ENCODE results near the gene SLC35B2. TPM values are rescaled to one million over a fixed set of nuclear protein-coding genes. Genes with fewer than 3 reads are reported as not detected.

The SLC35B2 gene
- total and polyA plus RNA-seq, 9 of the 15 experiments (the other 6 are each of a cell fraction or from before 2014, with no cell fraction given): 14.5 to 59.1 (median 47.1) TPM

- no peak within 1 kb of the TSS for H3K4me3 ChIP-seq
- no peaks in the 10 kb centered on the region for H3K27me3 ChIP-seq (ENCODE audit: control insufficient read depth in 2 of 2, insufficient read depth in 2 of 2, low read length in 2 of 2)
- H3K27ac ChIP-seq (ENCODE audit: extremely low read depth, low read depth, low read length): no peak within 1 kb of the TSS
- DNase-seq (ENCODE audit: extremely low read depth in 1 of 4, low spot score in 3 of 4) (peak in 2 of 4 experiments; percentile 45 to 48), FAIRE-seq (no peak), ATAC-seq (peak; percentile 14; the same call in 2 of the 3 replicates)
- no peaks in the 10 kb centered on the region for H3K36me3 ChIP-seq (ENCODE audit: control insufficient read depth, insufficient read depth, low read length)
- H3K79me2 ChIP-seq (ENCODE audit: control insufficient read depth, insufficient read depth, low read length): 0 out of 3 replicates have a peak, but pooled peaks cover 2% of the 10 kb centered on the region
- ChIA-PET CTCF (ENCODE audit: low intra/inter-chr PET ratio) (no interaction called here), POLR2A (interaction anchor here (0.6 to 1.4 kb wide), 6 partner anchors 9 to 543 kb away, joined by 3 to 6 read pairs (median 3); no protein-coding TSS in a partner anchor)
- peak within 1 kb of the TSS in 1 of 2 experiments; percentile 73; a peak in 1 of 4 replicates for H3K9ac ChIP-seq (ENCODE audit: insufficient read depth in 1 of 2, low read depth in 2 of 2, low read length in 2 of 2)
- no peaks in the 10 kb centered on the region for H4K20me1 ChIP-seq (replicated peaks; ENCODE audit: control insufficient read depth, insufficient read depth, low read length)
- no peaks in the 10 kb centered on the region for H3K9me3 ChIP-seq (replicated peaks; ENCODE audit: control insufficient read depth, insufficient read depth, low read depth, low read length)
- no peaks in the 10 kb centered on the region for H3K9me1 ChIP-seq (ENCODE audit: control insufficient read depth, insufficient read depth, low read length)
- H3K4me2 ChIP-seq (ENCODE audit: insufficient read depth, low read length): peak within 1 kb of the TSS; percentile 23; the same call in 1 of the 2 replicates
- 27% methylated on average over 6 of the region's 7 CpGs for WGBS (ENCODE audit: insufficient coverage, low coverage, missing lambda C conversion rate)
- TF ChIP-seq ZNF175 (CRISPR knock-in tag; IDR thresholded peaks at IDR 0.05; ENCODE audit: low read depth): no peak
- peak; percentile 31; the same call in 1 of the 2 replicates for TF ChIP-seq ZBTB7A (IDR thresholded peaks at IDR 0.05; ENCODE audit: borderline replicate concordance, control insufficient read depth, low read depth, low read length)
- TF ChIP-seq MAZ (CRISPR knock-in tag; conservative IDR thresholded peaks at IDR 0.05 in 1 of 2, IDR thresholded peaks at IDR 0.05 in 1 of 2): peak in 1 of 2 experiments; percentile 43; a peak in 1 of 4 replicates
- TF ChIP-seq TFAP4 (CRISPR knock-in tag; IDR thresholded peaks at IDR 0.05; ENCODE audit: borderline replicate concordance): peak; percentile 68; the same call in 1 of the 2 replicates
- TF ChIP-seq NRF1 (conservative IDR thresholded peaks at IDR 0.05 in 1 of 2, IDR thresholded peaks at IDR 0.05 in 1 of 2): peak in 1 of 2 experiments; percentile 21; a peak in 1 of 4 replicates
- 0 out of 2 replicates have a peak, but pooled peaks have one; percentile 7 for TF ChIP-seq ETV1 (tag; conservative IDR thresholded peaks at IDR 0.05; ENCODE audit: low read depth)
- no peak for TF ChIP-seq ZNF318 (IDR thresholded peaks at IDR 0.05; ENCODE audit: borderline replicate concordance in 1 of 2, low read depth in 1 of 2)
- peaks cover 36 to 45% of the 10 kb centered on the region in 2 experiments for H3K4me1 ChIP-seq (replicated peaks in 1 of 2; ENCODE audit: control insufficient read depth in 2 of 2, insufficient read depth in 2 of 2, low read length in 2 of 2)
- intact Hi-C loops (cut with micrococcal nuclease) (no loop called here), in situ Hi-C loops (cut with MboI) (no loop called here)
- H2AFZ ChIP-seq (ENCODE audit: low read depth, low read length): peak within 1 kb of the TSS; percentile 74
- no TSS peak for BruUV-seq (replicated peaks)
Measured at GRCh38 chr6:44216677-44217331, 40.5 kb downstream of the SLC35B2 start, which contains the start of gene MYMX. MYMX (plus strand) TSS chr6:44216926; CDS start chr6:44217472, 546 bp downstream.

All from K562 (cell line).